GM18502 (cell line): Measurements from ENCODE around the gene FMN1.
"Not testable (repeated sequence)": the region's sequence is repeated elsewhere in the genome, so short reads cannot be mapped to it uniquely, and the experiment has no call there.

ENCODE experiments used
- ATAC-seq: cut with Tn5 transposase; IDR thresholded peaks from one replicate; pipeline ENCODE4 v1.9.1; 2021; ENCODE audit warnings: mild to moderate bottlenecking; ENCODE audit not compliant: unreplicated experiment, poor library complexity

FMN1 gene

GRCh38 chr15:32951736-32952464 lies 242.6 kb downstream of the FMN1 start:
- no peak for ATAC-seq

DNA sequence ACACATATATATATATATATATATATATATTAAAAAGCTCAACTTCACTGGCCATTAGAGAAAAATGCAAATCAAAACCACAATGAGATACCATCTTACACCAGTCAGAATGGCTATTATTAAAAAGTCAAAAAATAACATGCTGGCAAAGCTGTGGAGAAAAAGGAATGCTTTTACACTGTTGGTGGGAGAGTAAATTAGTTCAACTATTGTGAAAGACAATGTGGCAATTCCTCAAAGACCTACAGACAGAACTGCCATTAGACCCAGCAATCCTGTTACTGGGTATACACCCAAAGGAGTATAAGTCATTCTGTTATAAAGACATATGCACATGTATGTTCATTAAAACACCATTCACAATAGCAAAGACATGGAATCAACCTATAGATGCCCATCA lies 244.5 kb downstream of the FMN1 start:
- ATAC-seq, result not testable (repeated sequence)

GRCh38 chr15:32946210-32946609 lies 248.3 kb downstream of the FMN1 start:
- ATAC-seq, result no peak

GRCh38 chr15:32944431-32944830 lies 250.1 kb downstream of the FMN1 start:
- no peak for ATAC-seq

GRCh38 chr15:32943711-32944110 lies 250.8 kb downstream of the FMN1 start:
- ATAC-seq, result no peak

DNA sequence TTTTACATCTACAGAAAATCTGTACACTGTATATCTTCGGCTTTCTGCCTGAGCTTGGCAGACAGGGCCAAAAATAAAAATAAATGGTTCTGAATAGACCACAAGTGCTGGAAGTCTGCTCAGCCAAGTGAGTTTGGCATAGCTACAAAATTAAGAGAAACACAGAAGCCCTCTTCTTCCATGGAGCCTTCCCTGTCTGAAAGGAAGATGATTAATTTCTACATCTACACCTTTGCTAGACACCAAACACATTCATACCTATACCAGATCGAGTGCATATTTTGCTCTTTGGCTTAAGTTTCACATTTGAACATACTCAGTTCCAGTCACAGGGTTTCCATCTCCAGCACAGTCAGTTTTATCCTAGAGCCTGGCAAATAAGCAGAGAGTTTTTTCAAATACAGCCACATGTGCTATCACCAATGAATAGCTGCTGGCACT lies 252.1 kb downstream of the FMN1 start:
- ATAC-seq, result no peak

DNA sequence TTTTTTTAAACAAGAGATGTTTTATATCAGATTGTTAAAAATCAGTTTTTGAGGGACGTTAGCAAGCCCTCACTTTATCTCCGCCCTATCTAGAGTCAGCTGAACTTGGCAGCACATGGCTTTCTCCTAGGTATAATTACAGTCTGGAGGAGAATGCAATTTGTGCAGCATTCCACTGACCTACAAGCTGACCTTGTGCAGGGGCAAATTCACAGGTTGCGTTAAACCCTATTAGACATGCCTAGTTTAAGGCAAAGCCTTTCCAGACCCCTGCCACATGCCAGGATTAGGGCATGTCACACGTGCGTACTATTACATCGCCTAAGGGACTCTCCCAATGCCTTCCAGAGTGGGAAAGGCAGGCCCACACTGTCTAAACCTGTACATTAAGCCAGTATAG lies 252.7 kb downstream of the FMN1 start:
- ATAC-seq, result no peak

DNA sequence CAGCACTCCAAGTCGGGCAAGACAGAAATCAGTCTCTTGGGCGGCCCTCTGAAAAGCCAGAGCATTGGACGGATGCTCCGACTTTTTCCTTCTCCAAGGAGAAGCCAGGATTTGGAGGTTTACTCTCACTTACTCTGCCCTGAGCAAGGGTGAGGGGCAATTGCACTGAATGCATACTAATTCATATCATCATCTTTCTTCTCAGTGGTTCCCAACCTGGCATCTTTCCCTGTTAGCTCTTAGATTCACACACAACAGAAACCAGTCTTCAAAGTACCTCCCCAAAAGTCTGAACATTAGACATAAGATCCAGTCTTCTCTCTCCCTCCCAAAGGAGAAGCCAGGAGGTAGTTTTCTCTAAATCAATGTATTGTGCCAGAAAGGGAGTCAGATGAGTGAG lies 257.5 kb downstream of the FMN1 start:
- no peak for ATAC-seq

GRCh38 chr15:32936283-32936918 lies 258.1 kb downstream of the FMN1 start:
- ATAC-seq, result no peak

DNA sequence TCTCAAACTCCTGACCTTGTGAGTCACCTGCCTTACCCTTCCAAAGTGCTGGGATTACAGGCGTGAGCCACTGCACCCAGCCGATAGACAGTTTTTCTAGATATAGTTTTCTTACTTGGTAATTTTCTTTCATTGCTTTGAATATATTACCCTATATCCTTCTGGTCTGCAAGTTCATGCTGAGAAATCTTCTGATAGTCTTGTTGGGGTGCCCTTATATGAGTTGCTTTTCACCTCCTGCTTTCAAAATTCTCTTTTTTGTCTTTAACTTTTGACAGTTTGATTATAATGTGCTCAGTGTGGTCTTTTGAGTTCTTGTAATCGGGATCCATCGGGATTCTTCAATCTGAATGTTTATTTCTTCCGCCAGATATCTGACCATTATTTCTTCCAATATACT lies 259.4 kb downstream of the FMN1 start:
- ATAC-seq, result no peak

- ATAC-seq, result no peak
These were observed 261.3 kb downstream of the FMN1 start for GRCh38 chr15:32933236-32933635.

DNA sequence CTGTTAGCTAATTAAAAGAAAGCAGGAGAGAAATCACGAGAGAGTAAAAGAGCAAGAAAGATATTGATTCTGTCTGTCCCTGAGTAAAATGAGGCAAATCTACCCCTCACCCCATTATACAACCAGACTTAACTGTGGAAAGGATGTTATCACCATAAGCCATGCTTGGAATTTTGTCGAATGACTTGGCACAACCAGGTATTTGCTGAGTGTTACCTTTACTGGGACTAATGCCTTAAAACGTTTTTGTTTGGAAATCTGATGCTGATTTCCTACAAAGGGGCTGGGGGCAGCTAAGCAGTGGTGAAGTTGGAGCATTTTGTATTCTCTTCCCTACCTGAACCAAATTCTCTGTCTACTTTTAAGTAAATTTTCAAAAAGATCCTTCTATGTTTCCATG lies 265.6 kb downstream of the FMN1 start:
- no peak for ATAC-seq

GRCh38 chr15:32927124-32927523 lies 267.4 kb downstream of the FMN1 start:
- ATAC-seq, result no peak

GRCh38 chr15:32923176-32923575 lies 271.3 kb downstream of the FMN1 start:
- no peak for ATAC-seq

DNA sequence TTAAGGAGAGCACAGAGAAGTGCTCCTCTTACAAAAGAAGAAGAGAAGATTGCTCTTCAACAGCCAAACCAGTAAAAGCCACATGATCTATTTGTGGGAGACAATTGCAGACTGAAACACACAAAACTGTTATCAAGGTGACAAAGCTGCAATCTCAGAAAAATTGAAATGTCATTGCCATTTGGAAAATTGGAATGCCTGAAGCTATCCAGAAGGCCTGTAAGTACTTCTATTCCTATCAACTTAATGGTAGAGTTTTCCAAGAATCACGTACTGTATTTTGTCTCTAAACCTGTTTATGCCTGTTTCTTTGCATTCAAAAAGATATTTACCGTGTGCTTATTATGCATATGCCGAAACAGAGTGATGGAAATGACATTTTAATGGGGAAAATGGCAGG lies 272.0 kb downstream of the FMN1 start:
- ATAC-seq, result no peak

- no peak for ATAC-seq
These were observed 274.6 kb downstream of the FMN1 start for GRCh38 chr15:32919749-32920414.

DNA sequence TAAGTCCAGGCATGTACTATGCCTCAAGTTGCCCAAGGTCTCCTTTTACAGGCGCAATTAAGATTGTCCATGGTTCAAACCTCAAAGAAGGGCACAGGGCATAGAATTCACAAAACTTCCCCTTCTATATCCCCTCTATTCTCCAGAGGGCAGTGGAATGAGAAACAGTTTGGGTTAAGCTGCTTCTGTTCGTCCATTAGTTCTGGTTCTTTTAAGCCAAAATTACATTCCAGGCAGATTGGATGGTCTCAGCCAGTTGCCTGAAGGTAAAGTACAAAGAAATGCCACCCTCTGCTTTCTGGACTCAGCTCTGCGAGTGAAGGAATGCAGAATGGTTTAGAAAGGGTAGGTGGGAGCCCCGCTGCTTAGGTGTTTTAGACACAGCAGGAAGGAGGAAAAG lies 276.0 kb downstream of the FMN1 start:
- no peak for ATAC-seq

DNA sequence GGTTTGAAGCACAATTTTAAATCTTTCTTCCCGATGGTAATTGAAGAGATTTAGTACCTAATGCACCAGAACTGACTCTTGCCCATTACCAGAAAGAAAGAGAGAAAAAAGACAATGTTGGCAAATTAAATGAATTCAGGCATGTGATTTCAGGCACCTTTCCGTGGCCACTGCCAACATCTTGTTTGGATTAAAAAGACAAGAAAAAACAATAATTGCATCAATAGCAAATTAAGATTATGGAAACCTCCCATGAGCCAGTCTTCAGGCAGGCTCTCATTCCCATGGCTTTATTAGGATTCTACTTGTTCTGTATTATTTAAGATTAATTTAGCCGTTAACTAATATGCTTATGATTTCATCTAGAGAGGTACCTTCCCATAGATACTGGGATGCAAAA lies 283.7 kb downstream of the FMN1 start:
- no peak for ATAC-seq

DNA sequence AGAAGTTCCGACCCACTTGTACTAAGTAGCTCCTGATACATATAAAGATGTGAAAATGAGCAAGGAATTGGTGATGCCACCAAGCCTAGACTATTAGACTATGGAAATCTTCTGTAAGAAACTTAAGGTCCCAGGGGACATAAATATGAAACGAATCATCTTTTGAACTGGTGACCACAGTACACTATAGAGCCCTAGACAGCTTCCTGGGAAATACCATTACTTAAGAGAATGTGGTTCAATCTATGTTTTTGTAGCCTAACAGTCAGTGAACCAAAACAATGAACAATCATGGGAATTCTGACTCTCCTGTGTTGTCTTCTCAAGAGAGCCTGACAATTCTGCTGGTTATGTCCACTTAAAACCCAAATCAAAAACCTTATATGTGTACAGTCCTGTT lies 285.1 kb downstream of the FMN1 start:
- no peak for ATAC-seq

GRCh38 chr15:32908872-32909271 lies 285.6 kb downstream of the FMN1 start:
- ATAC-seq, result peak; percentile 22

DNA sequence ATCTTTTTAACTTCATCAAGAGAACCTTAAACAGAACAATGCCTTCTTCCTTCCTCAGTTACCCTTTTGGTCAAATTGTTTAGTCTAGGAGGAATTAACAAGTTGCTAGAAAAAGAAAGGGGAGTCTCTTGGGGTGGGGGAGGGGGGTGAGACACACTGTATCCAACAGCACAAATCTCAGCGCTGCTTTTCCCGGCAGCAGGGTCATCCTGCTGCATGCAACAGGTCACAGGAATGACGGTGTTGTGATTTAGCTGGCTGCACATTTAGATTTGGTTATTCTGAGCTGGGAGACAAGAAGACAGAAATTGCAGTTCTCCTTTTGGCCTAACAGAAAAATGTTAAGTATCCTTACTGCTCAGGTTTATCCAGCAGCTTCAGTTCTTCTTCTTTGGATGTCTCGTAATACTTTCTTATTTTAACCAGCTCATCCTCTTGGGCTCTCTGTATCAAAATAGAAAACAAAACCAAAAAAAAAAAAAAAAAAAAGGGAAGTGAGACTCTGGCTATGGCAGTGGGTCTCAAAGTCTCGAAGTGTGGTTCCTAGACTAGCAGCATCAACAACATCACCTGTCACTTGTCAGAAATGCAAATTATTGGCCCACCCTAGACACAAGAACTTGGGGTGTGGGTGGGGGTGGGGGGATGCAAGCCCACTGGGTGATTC lies 286.2 kb downstream of the FMN1 start:
- ATAC-seq, result peak; percentile 88
